ENCODE results near the gene MRPL43. TPM values are rescaled to one million over a fixed set of nuclear protein-coding genes. Genes with fewer than 3 reads are reported as not detected.

Gene MRPL43
- polyA plus RNA-seq, 1 experiment, result 72.3 TPM

DNA sequence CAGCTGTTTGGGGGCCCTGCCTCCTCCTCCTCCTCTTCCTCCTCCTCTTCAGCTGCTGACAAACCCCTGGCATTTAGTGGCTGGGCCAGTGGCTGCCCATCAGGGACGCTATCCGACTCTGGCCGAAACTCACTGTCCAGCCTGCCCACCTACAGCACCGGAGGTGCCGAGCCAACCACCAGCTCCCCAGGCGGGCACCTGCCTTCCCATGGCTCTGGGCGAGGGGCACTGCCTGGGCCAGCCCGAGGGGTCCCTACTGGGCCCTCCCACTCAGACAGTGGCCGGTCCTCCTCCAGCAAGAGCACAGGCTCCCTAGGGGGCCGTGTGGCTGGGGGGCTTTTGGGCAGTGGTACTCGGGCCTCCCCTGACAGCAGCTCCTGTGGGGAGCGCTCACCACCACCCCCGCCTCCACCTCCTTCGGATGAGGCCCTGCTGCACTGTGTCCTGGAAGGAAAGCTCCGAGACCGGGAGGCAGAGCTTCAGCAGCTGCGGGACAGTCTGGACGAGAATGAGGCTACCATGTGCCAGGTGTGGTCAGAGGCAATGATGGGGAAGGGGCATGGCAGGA lies 16.4 kb upstream of the MRPL43 start:
- DNase-seq (ENCODE audit: low read depth, low spot score), result no peak
- H3K27ac ChIP-seq (ENCODE audit: low read depth, low read length), result no peak overlapping the region
- H3K9me3 ChIP-seq (ENCODE audit: control insufficient read depth, insufficient read depth, low read length), result no peaks in the 10 kb centered on the region; the same call in 1 of the 2 replicates
- H3K27me3 ChIP-seq (ENCODE audit: control insufficient read depth, insufficient read depth, low read length), result no peaks in the 10 kb centered on the region
- no peak overlapping the region for H3K4me3 ChIP-seq (ENCODE audit: low read depth, low read length)
- ChIA-PET CTCF (interaction anchor here (1.1 to 5.5 kb wide), 3 partner anchors 8 to 37 kb away, joined by 4 to 53 read pairs (median 9); no protein-coding TSS in a partner anchor), POLR2A (interaction anchor here (1.6 kb wide), 1 partner anchor 29 kb away, joined by 4 read pairs; no protein-coding TSS in a partner anchor)
- TF ChIP-seq, protein P1, sequence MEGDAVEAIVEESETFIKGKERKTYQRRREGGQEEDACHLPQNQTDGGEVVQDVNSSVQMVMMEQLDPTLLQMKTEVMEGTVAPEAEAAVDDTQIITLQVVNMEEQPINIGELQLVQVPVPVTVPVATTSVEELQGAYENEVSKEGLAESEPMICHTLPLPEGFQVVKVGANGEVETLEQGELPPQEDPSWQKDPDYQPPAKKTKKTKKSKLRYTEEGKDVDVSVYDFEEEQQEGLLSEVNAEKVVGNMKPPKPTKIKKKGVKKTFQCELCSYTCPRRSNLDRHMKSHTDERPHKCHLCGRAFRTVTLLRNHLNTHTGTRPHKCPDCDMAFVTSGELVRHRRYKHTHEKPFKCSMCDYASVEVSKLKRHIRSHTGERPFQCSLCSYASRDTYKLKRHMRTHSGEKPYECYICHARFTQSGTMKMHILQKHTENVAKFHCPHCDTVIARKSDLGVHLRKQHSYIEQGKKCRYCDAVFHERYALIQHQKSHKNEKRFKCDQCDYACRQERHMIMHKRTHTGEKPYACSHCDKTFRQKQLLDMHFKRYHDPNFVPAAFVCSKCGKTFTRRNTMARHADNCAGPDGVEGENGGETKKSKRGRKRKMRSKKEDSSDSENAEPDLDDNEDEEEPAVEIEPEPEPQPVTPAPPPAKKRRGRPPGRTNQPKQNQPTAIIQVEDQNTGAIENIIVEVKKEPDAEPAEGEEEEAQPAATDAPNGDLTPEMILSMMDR (IDR thresholded peaks at IDR 0.05; ENCODE audit: low read depth, low read length), result no peak

DNA sequence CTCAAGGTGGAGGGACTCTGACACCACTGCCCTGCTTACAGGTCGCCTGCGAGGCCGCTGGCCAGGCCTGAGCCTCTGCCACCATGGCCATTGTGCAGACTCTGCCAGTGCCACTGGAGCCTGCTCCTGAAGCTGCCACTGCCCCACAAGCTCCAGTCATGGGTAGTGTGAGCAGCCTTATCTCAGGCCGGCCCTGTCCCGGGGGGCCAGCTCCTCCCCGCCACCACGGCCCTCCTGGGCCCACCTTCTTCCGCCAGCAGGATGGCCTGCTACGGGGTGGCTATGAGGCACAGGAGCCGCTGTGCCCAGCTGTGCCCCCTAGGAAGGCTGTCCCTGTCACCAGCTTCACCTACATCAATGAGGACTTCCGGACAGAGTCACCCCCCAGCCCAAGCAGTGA lies 15.2 kb upstream of the MRPL43 start:
- TF ChIP-seq, protein P1 (IDR thresholded peaks at IDR 0.05; ENCODE audit: low read depth, low read length), result no peak
- ChIA-PET POLR2A (interaction anchor here (2.0 kb wide), 1 partner anchor 12 kb away, joined by 4 read pairs; no protein-coding TSS in a partner anchor), CTCF (interaction anchor here (0.5 to 5.5 kb wide), 6 partner anchors 9 to 39 kb away, joined by 3 to 53 read pairs (median 6); partner anchors contain the start of gene SEMA4G)
- H3K9me3 ChIP-seq (ENCODE audit: control insufficient read depth, insufficient read depth, low read length), result no peaks in the 10 kb centered on the region; the same call in 1 of the 2 replicates
- peak overlapping the region; percentile 92 for H3K27ac ChIP-seq (ENCODE audit: low read depth, low read length)
- H3K27me3 ChIP-seq (ENCODE audit: control insufficient read depth, insufficient read depth, low read length), result no peaks in the 10 kb centered on the region
- H3K4me3 ChIP-seq (ENCODE audit: low read depth, low read length), result peak overlapping the region; percentile 90
- DNase-seq (ENCODE audit: low read depth, low spot score), result no peak

DNA sequence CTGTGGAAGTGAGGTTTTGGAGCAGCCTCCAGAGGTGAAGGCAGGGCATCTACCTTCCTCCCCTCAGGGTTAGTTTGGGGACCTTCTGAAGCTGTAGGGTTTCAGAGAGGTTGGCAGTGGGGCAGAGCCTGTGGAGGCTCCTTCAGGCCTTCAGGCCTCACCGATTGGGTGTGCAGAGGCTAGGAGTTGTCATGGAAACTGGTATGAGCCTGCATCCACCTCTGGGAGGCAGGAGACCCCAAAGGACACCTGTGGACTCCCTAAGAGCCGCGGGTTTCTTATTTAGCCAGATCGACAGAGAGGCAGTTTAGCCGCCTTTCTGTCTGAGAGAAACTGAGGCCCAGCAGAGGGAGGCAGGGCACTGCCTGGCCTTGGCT lies 14.3 kb upstream of the MRPL43 start:
- no peaks in the 10 kb centered on the region for H3K27me3 ChIP-seq (ENCODE audit: control insufficient read depth, insufficient read depth, low read length)
- H3K9me3 ChIP-seq (ENCODE audit: control insufficient read depth, insufficient read depth, low read length), result no peaks in the 10 kb centered on the region; the same call in 1 of the 2 replicates
- H3K27ac ChIP-seq (ENCODE audit: low read depth, low read length), result peak overlapping the region; percentile 92
- ChIA-PET POLR2A (interaction anchor here (2.0 kb wide), 1 partner anchor 13 kb away, joined by 4 read pairs; no protein-coding TSS in a partner anchor), CTCF (interaction anchor here (0.6 to 5.5 kb wide), 4 partner anchors 9 to 40 kb away, joined by 3 to 53 read pairs (median 7); no protein-coding TSS in a partner anchor)
- peak overlapping the region; percentile 90 for H3K4me3 ChIP-seq (ENCODE audit: low read depth, low read length)
- DNase-seq (ENCODE audit: low read depth, low spot score), result no peak
- TF ChIP-seq, protein P1 (IDR thresholded peaks at IDR 0.05; ENCODE audit: low read depth, low read length), result no peak

DNA sequence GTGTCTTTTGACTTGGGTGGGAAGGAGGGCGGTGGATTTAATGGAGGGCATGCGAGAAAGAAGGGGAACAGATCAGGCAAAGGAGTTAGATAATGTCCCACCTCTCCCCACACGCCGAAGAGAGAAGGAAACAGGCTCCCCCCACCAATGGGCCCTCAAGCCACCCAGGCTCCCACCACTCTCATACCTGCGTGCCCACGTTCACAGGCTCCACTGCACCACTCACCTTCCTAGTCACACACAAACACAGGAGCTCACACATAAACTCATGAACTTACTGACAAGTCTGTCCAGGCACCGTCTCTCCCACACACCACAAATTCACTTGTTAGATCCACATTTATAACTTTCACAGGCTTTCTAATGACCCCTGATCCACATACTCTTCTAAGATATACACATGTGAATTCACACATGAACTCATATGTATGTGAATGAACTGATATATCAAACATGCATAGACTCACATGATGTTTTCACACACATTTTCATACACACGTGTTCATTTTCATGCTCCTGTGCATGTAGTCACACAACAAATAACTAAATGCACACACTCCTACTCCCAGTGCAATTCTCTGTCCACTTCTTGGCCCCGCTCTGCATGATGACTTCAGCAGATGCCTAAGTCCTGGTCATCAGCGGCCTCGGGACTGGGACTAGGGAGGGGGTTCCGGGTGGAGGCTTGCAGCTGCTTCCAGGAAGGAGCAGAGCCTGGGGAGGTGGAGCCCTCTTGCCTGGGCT lies 13.8 kb upstream of the MRPL43 start:
- peak overlapping the region; percentile 92 for H3K27ac ChIP-seq (ENCODE audit: low read depth, low read length)
- ChIA-PET CTCF (interaction anchor here (0.6 to 5.5 kb wide), 4 partner anchors 8 to 40 kb away, joined by 3 to 53 read pairs (median 7); no protein-coding TSS in a partner anchor), POLR2A (interaction anchor here (2.0 kb wide), 1 partner anchor 14 kb away, joined by 4 read pairs; no protein-coding TSS in a partner anchor)
- TF ChIP-seq, protein P1 (IDR thresholded peaks at IDR 0.05; ENCODE audit: low read depth, low read length), result no peak
- DNase-seq (ENCODE audit: low read depth, low spot score), result no peak
- no peaks in the 10 kb centered on the region; the same call in 1 of the 2 replicates for H3K9me3 ChIP-seq (ENCODE audit: control insufficient read depth, insufficient read depth, low read length)
- peak overlapping the region; percentile 90 for H3K4me3 ChIP-seq (ENCODE audit: low read depth, low read length)
- H3K27me3 ChIP-seq (ENCODE audit: control insufficient read depth, insufficient read depth, low read length), result no peaks in the 10 kb centered on the region

Data from AG04450 (cell line).